KBM-7 (cell line): ENCODE results near the gene STAT5B.
"Not testable (repeated sequence)": the region's sequence is repeated elsewhere in the genome, so short reads cannot be mapped to it uniquely, and the experiment has no call there.

ENCODE experiments used
- DNase-seq: peaks from one replicate; pipeline ENCODE4 v3.0.0-alpha.2; 2015
- in situ Hi-C: fragments of 300-500 bp; cut with MboI; formaldehyde crosslinking; loops from 2 replicates; pipeline ENCODE4 v1.14.3; 2020; ENCODE audit warnings: low sequenced_read_pairs, low pct_unique_long_range_greater_than_20kb, mixed read lengths

STAT5B gene

DNA sequence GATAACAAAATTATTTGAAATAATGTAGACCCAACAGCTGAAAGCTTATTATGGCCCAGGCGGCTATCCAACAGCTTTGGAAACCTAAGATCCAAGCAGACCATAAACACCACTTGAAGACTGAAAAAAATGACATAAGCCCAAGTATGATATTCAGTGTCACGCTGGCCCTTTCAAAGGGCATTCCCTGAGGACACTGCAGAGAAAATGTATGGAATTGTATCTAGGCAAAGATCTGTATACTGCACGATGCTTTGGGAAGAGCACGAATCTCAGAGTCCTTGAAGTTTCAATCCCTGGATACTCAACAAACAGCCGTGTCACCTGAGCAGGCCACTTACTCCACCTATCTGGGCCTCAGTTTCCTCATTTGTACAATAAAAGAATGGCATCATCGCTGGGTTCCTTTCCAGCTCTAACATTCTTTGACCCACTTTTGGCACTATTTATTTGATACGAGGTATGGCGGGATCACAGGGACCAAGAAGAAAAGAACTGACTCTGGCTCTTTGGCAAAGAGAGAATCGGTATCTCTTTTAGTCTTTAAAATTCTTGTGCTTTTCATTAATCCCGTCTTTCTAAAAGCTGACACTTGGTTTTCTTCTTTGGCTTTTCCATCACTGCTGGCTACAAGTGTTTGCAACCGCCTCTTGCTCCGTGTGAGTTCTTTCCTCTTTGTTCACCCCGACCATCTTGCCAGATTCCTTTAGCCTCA lies 1.2 kb downstream of the STAT5B start:
- in situ Hi-C loops: no loop called here
- no peak for DNase-seq

DNA sequence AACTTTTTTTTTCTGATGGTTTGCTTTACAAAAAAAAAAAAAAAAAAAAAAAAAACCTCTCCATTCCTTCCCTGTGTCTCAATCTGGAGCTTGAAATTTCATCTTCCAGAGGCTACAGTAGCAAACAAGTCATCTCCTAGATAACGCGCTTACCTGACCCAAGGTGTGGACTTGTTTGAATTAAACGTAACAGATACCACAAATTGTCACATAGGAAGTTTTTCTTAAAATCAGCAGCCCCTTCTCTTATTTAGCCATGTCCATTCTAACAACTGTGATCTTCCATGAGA lies 2.0 kb downstream of the STAT5B start:
- in situ Hi-C loops: no loop called here
- no peak for DNase-seq

DNA sequence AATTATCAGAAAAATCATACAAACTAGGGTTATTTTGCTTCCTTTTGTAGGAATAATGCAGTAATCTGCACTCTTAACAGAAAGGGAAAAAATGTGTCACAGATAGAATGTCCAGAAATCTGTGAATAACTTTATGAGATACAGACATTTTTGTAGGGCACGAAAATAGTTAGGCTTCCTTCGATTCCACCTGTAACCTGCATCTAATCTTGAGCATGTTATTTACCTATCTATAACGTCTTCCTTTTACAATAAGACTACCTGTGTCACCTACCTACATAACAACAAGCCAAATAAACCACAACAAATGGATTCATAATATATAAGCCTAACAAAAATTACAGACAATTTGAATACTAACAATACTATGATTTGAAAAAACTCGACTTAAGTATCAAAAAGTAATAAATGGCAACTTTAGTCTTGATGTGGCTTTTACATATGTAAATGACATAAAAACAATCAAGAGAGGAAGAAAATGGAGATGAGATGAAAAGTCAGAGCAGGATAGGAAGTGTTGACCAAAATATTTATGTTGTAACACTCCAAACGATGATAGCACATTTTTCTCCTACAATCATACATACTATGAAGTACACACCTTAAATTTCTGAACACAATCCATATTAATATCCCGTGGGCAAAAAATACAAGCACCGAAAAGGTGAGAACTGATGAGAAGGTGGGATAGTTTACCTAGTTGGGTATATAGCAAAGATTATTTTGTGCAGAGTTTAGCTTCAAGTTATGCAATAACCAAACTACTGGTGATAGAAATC lies 2.5 kb downstream of the STAT5B start:
- in situ Hi-C loops: no loop called here
- no peak for DNase-seq

DNA sequence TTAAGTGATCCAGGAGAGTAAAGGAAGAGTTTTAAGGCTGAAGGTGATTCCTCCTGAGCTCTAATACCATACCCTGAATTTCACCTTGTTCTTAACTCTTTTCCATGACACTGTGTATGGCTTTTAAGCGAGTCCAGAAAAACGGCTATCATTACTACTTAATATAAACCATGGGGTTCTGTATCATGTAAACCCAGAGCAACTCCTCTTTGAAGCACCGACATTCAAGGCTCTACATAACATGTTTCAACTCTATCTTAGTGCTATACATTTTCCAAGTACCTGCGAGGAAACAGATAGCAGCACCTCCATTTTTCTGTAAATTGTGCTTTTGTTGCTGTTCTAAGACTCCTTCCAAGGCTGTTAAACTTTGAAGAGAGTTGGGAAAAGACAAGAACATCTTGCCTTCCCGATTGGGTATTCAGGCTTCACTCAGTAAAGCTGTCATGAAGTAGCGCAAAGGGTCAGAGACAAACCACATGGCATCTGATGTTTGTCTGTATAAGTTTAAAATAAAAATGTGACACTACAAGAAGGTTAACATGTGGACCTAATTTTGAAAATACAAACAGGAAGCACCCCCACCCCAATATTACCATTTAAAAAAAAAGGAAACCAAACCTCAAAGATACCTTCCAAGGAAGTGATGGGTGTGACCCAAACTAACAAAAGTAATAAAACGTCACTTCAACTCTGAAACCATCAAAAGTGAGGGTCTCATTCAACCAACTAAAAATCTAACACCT lies 3.9 kb downstream of the STAT5B start:
- in situ Hi-C loops: no loop called here
- no peak for DNase-seq

DNA sequence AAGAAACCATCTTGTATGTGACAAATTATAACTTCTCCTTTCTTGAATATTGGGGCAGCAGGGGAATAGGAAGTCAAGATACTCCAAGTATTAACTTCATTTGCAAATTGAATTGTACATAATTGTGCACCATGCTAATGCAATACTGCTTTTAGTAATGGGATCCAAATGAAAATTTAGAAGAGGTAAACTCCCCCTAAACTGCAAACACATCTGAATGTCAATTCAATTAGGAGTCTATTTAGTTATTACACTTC lies 4.5 kb downstream of the STAT5B start:
- no peak for DNase-seq
- in situ Hi-C loops: no loop called here

DNA sequence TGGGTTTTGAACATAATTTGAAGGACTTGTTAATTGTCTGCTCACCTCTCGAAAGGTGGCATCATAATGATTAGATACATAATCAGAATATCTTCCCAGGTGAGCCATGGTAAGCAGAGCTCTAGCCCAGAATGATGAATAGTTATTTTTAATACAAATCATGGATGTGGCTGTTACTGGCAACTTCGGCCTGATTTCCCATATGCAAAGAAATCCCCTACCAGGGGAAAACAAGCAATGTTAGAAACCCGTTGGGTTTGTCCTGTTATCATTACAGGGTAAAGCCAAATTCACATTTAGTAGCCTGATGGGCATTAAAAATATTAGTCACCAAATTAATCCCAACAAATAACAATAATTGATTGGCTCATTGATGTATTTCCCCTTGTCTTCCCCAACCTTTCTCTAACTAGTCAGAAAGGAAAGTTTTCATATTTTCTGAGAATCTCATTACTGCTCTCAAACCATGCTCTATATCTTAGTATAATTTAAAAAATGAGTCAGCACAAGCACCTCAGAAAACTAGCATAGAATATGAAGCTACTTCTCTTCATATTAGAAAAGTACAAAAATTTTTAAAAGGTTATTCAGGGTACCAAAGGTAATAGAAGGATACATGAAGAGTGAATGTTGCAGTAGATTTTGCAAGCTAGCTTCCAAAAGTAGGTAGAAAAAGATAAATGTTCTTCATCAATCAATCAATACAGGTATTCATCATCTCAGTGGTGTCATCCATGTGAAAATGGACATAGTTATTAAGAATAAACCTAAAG lies 5.0 kb downstream of the STAT5B start:
- DNase-seq: no peak
- in situ Hi-C loops: no loop called here

DNA sequence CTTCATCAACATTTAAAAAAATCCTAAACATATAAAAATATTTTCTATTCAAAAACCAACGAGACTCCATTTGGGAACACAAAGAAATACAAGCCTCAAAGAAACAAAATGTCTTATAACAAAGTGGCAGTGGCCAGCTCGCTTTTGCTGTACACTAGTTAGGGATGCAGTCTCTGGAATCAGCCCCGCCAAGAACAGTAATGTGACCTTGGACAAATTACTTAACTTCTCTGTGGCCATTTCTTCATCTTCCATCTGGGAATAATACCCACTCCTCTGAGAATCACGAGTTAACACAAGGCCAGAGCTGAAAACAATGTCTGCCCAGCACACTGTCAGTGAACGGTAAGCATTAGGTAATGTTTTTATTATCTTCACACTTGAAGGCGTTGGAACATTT lies 5.6 kb downstream of the STAT5B start:
- in situ Hi-C loops: no loop called here

DNA sequence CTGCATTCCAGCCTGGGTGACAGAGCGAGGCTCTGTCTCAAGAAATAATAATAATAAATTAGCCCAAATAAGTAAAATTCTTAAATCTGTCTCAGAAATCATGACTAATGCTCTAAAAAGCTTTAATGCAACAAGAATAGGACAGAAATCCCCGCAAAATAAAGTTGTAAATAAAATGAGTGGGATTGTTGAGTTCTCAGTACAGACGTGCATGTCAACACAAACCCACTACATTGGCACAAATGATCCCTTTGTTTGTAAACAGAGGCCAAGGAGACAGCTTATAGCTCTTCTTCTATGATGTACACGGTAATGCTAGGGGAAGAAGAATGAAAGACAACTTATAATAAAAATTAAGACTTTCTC lies 6.0 kb downstream of the STAT5B start:
- DNase-seq: no peak
- in situ Hi-C loops: no loop called here

More for the DNA sequence above, 5.6 kb downstream of the STAT5B start:
- no peak for DNase-seq

DNA sequence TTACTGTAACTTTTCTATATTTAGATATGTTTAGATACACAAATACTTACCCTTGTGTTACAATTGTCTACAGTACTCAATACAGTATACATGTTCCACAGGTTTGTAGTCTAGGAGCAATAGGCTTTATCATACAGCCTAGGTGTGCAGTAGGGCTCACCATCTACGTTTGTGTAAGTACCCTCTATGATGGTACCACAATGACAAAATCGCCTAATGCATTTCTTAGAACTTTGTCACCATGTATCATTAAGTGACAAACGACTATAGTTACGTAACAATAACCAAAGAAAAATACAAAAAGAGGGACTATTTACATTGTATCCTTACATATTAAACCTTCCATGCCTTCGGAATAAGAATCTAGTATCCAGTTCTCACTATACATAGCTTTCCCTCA lies 8.0 kb downstream of the STAT5B start:
- in situ Hi-C loops: no loop called here
- no peak for DNase-seq

DNA sequence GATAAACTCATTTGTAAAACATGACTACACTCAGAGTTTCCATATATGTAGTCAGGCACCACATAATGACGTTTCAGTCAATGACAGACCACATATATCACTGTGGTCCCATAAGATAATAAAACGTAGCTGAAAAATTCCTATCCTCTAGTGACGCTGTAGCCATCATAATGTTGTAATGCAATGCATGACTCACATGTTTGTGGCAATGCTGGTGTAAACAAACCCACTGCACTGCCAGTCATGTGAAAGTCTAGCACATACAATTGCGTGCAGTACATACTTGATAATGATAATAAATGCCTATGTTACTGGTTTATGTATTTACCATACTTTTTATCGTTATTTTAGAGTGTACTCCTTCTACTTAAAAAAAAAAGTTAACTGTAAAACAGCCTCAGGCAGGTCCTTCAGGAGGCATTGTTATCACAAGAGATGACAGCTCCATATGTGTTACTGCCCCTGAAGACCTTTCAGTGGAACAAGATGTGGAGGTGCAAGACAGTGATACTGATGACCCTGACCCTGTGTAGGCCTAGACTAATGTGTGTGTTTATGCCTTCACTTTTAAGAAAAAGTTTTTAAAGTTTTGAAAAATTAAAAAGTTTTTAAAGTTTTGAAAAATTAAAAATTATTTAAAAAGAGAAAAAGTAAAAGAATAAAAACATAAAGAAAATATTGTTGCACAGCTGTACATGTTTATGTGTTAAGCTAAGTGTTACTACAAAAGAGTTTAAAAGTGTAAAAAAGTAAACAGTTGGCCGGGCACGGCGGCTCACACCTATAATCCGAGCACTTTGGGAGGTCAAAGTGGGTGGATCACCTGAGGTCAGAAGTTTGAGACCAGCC lies 9.0 kb downstream of the STAT5B start:
- in situ Hi-C loops: no loop called here
- no peak for DNase-seq

DNA sequence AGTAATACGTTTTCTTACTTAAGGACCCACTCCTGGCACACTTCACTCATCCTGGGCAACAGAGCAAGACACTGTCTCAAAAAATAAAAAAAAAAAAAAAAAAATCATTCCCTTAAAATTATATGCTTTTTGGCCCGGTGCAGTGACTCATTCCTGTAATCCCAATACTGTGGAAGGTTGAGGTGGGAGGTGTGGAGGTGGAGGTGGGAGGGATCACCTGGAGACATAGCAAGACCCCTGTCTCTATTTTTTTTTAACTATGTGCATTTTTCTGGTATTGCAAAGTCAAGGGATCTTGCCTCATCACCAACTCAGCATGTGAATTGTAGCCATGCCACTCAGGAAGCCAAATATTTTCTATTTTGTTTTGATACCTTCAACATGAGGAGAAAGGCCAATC lies 9.7 kb downstream of the STAT5B start:
- no peak for DNase-seq
- in situ Hi-C loops: no loop called here

DNA sequence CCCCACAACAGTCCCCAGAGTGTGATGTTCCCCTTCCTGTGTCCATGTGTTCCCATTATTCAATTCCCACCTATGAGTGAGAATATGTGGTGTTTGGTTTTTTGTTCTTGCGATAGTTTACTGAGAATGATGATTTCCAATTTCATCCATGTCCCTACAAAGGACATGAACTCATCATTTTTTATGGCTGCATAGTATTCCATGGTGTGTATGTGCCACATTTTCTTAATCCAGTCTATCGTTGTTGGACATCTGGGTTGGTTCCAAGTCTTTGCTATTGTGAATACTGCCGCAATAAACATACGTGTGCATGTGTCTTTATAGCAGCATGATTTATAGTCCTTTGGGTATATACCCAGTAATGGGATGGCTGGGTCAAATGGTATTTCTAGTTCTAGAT lies 11.8 kb downstream of the STAT5B start:
- in situ Hi-C loops, DNase-seq: not testable (repeated sequence)

DNA sequence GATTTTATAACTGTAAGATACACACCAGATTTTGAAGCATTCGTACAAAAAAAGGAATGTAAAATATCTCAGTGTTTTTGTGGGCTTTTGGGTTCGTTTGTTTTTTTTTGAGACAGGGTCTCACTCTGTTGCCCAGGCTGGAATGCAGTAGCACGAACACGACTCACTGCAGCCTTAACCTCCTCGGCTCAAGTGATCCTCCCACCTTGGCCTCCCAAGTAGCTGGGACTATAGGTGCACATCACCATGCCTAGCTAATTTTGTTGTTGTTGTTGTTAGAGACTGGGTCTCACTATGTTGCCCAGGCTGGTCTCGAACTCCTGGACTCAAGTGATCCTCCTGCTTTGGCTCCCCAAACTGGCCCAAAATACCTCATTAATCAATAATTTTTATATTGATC lies 15.9 kb downstream of the STAT5B start:
- in situ Hi-C loops: no loop called here

DNA sequence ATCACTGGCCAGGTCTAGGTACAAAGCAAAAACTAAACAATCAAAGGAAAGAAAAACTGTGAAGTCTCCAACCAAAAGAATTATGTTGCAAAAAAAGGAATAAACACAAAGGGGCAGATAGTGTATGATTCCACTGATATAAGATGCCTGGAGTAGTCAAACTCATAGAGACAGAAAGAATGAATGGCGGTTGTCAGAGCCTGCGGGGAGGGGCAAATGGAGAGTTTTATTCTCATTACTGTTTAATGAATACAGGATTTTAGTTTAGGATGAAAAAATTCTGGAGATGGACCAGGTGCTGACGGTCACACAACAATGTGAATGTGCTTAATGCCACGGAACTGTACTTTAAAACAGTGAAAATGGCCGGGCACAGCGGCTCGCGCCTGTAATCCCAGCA lies 20.7 kb downstream of the STAT5B start:
- in situ Hi-C loops: no loop called here
- no peak for DNase-seq

More for the DNA sequence above, 15.9 kb downstream of the STAT5B start:
- no peak for DNase-seq

DNA sequence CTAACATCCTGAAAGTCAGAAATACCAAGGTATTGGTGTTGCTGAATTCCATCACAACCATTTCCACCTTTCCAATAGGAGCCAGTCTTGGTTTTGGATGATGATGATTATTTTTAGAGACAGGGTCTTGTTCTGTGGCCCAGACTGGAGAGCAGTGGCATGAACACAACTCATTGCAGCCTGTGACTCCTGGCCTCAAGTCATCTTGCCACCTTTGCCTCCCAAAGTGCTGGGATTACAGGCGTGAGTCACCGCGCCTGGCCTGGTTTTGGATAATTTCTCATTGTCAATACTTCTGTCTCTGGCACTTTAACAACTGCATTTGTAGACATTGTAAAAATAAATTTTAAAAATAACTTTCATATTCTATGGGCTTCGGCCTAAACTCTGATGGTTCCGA lies 22.6 kb downstream of the STAT5B start:
- in situ Hi-C loops: no loop called here
- DNase-seq: no peak

DNA sequence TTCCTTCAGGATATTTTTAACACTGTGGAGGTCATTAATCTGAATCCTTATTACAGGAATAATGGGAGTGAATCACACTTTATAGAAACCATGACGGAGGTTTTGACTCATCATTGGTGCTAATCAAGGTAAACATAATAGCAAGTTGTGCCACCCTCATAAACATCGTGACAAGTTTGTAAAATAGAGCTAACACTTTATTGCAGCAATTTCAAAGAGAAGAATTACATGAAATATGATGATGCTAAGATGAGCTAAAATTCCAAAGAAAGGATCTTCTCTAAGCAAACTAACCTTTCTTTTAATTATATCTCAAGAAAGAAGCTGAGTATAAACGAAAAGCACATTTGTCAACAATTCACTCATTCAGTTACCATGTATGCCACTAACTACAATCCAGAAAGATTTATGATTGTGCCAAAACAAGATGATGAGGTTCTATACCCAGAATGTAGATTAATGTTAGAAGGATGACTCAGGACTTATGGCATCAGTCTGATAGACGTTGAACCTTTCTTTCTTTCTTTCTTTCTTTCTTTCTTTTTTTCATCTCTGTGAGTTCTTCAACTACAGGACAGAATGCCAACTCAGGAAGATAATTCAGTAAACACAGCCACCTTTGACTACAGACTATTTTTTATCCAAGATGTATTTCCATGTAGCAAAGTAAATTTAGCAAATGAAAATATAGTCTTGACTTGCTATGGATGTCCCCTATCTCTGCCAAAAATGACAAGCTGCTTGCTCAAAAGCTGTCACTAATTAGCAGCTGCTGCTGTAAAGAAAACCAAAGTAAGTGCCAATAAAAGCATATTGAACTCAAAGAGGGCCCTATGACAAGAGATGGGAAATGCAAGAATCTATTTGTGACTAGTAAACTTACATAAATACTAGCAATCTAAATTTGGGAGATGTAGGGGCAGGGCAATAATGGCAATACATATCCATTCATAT lies 23.3 kb downstream of the STAT5B start:
- no peak for DNase-seq
- in situ Hi-C loops: no loop called here

DNA sequence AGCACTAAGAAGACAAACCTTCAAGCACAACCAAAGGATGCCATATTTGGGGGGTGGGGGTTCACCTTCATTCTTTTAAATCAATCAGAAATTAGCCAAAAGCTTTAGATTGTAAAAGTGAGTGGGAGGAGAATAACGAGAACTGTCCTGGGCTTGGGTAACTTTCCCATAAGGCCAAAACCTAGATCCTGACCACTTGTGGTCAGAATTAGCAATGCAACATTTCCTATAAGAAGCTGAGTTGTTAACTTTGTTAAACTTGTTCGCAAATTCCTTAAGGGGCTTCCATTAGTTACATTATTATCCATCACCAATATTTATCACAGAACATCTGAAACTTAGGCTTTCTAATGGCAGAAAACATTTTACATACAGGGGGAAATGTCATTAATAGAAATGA lies 25.1 kb downstream of the STAT5B start:
- in situ Hi-C loops: no loop called here
- no peak for DNase-seq
